Neuron (in vitro differentiated cells): ENCODE data around the gene RADIL.

Experiments used
- H2AFZ ChIP-seq: one replicate; pipeline ENCODE4 v1.6.1; 2013; ENCODE audit warnings: low read depth, mild to moderate bottlenecking, inconsistent platforms, low read length, moderate library complexity
- H3K27me3 ChIP-seq: one replicate; pipeline ENCODE4 v1.6.1; 2013; ENCODE audit warnings: low read length; ENCODE audit not compliant: insufficient read depth
- H3K36me3 ChIP-seq: one replicate; pipeline ENCODE4 v1.6.1; 2013; ENCODE audit warnings: low read length; ENCODE audit not compliant: insufficient read depth
- H3K4me1 ChIP-seq: one replicate; pipeline ENCODE4 v1.6.1; 2013; ENCODE audit warnings: low read length; ENCODE audit not compliant: insufficient read depth
- H3K4me3 ChIP-seq: 2 replicates; pipeline ENCODE4 v1.5.1; 2013; ENCODE audit warnings: mild to moderate bottlenecking, low read length, moderate library complexity
- H3K9me3 ChIP-seq: one replicate; pipeline ENCODE4 v1.6.1; 2013; ENCODE audit warnings: low read length

Gene RADIL

GRCh38 chr7:4782333-4783291 lies 100.9 kb downstream of the RADIL start:
- Histone ChIP-seq H3K4me3 (no peak overlapping the region), H3K36me3 (peaks cover 41% of the 10 kb centered on the region), H3K27me3 (no peaks in the 10 kb centered on the region), H2AFZ (no peak overlapping the region), H3K9me3 (no peaks in the 10 kb centered on the region), H3K4me1 (no peaks in the 10 kb centered on the region)

- H3K36me3 ChIP-seq, result peaks cover 38% of the 10 kb centered on the region
- H2AFZ ChIP-seq, result no peak overlapping the region
- no peak overlapping the region for H3K4me3 ChIP-seq
- no peaks in the 10 kb centered on the region for H3K27me3 ChIP-seq
- no peaks in the 10 kb centered on the region for H3K9me3 ChIP-seq
- H3K4me1 ChIP-seq, result peaks cover 3% of the 10 kb centered on the region
Measured at GRCh38 chr7:4781366-4782069, 102.0 kb downstream of the RADIL start.

- H3K27me3 ChIP-seq, result no peaks in the 10 kb centered on the region
Measured at GRCh38 chr7:4779118-4779517, 104.4 kb downstream of the RADIL start.

GRCh38 chr7:4775848-4776623 lies 107.5 kb downstream of the RADIL start:
- Histone ChIP-seq H3K9me3 (no peaks in the 10 kb centered on the region), H3K4me3 (peak overlapping the region; percentile 82), H3K27me3 (no peaks in the 10 kb centered on the region), H2AFZ (peak overlapping the region; percentile 48), H3K4me1 (peaks cover 18% of the 10 kb centered on the region), H3K36me3 (peaks cover 3% of the 10 kb centered on the region)

More at GRCh38 chr7:4779118-4779517, 104.4 kb downstream of the RADIL start:
- H2AFZ ChIP-seq, result no peak overlapping the region
- peaks cover 18% of the 10 kb centered on the region for H3K4me1 ChIP-seq
- H3K36me3 ChIP-seq, result peaks cover 25% of the 10 kb centered on the region
- no peak overlapping the region for H3K4me3 ChIP-seq
- no peaks in the 10 kb centered on the region for H3K9me3 ChIP-seq

GRCh38 chr7:4775250-4775847 lies 108.2 kb downstream of the RADIL start, which contains the start of gene AP5Z1:
TSS of gene AP5Z1 (plus strand) at chr7:4775623. CDS start at chr7:4775716, 93 bp downstream.
- Histone ChIP-seq H3K4me1 (peaks cover 18% of the 10 kb centered on the region), H3K9me3 (no peaks in the 10 kb centered on the region), H3K36me3 (peaks cover 3% of the 10 kb centered on the region), H2AFZ (peak within 1 kb of the TSS; percentile 48), H3K4me3 (peak within 1 kb of the TSS; percentile 82), H3K27me3 (no peaks in the 10 kb centered on the region)

- Histone ChIP-seq H3K9me3 (no peaks in the 10 kb centered on the region), H3K4me3 (peak overlapping the region; percentile 82), H3K4me1 (peaks cover 18% of the 10 kb centered on the region), H2AFZ (peak overlapping the region; percentile 48), H3K36me3 (peaks cover 3% of the 10 kb centered on the region), H3K27me3 (no peaks in the 10 kb centered on the region)
Measured at GRCh38 chr7:4774658-4775249, 108.8 kb downstream of the RADIL start.

DNA sequence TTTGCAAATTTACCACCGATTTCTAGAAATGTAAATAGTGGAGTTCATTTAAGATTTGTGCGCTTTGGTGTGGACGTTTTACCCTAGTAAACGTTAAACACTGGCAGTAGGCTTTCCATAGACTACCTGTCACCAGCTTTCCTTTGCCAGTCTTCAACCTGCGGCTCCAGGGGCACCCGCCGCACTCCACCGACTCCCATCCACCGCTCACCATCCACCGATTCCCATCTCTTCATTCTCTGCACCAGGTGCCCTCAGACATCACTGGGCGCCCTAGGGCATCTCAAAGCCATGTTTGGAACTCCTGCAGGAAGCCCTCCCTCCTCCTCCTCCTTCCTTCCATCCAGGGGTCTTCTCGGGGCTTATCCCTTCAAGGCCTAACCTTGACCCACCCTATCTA lies 109.5 kb downstream of the RADIL start:
- no peak overlapping the region for H2AFZ ChIP-seq
- H3K36me3 ChIP-seq, result peaks cover 3% of the 10 kb centered on the region
- H3K4me1 ChIP-seq, result peaks cover 18% of the 10 kb centered on the region
- H3K4me3 ChIP-seq, result peak overlapping the region; percentile 82
- H3K27me3 ChIP-seq, result no peaks in the 10 kb centered on the region
- H3K9me3 ChIP-seq, result no peaks in the 10 kb centered on the region

- H3K4me3 ChIP-seq, result no peak overlapping the region
- peaks cover 24% of the 10 kb centered on the region for H3K4me1 ChIP-seq
- peaks cover 14% of the 10 kb centered on the region for H3K36me3 ChIP-seq
- H3K9me3 ChIP-seq, result no peaks in the 10 kb centered on the region
- H3K27me3 ChIP-seq, result no peaks in the 10 kb centered on the region
- no peak overlapping the region for H2AFZ ChIP-seq
Measured at GRCh38 chr7:4772306-4772705, 111.2 kb downstream of the RADIL start.

- Histone ChIP-seq H3K4me3 (no peak overlapping the region), H3K4me1 (peaks cover 23% of the 10 kb centered on the region), H3K27me3 (no peaks in the 10 kb centered on the region), H2AFZ (no peak overlapping the region), H3K36me3 (peaks cover 15% of the 10 kb centered on the region), H3K9me3 (no peaks in the 10 kb centered on the region)
Measured at GRCh38 chr7:4771737-4772136, 111.8 kb downstream of the RADIL start.

GRCh38 chr7:4770886-4771285 lies 112.6 kb downstream of the RADIL start:
- Histone ChIP-seq H3K4me3 (no peak overlapping the region), H2AFZ (no peak overlapping the region), H3K4me1 (peaks cover 16% of the 10 kb centered on the region), H3K36me3 (peaks cover 18% of the 10 kb centered on the region), H3K9me3 (no peaks in the 10 kb centered on the region), H3K27me3 (no peaks in the 10 kb centered on the region)

DNA sequence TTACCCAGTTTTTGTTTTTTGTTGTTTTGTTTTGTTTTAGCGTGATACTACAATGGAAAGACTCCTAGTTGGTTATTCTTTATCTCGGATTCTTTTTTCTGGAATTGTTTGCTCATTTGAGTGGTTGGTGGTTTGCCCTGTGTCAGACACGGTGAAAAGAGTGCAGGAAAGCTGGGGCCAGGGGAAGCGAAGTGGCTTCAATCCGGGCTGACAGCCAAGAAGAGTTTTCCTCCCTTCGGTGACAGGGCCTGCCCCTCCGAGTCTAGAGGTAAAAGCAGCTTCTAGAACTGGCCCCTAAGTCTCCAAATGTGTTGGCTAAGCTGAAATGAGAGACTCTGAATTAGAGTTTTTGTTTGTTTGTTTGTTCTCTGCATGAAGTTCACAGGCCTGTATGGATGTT lies 113.8 kb downstream of the RADIL start:
- no peak overlapping the region for H2AFZ ChIP-seq
- peaks cover 24% of the 10 kb centered on the region for H3K36me3 ChIP-seq
- no peaks in the 10 kb centered on the region for H3K27me3 ChIP-seq
- H3K9me3 ChIP-seq, result no peaks in the 10 kb centered on the region
- no peak overlapping the region for H3K4me3 ChIP-seq
- peaks cover 11% of the 10 kb centered on the region for H3K4me1 ChIP-seq
